ENCODE data around the gene SSRP1.

The SSRP1 gene

GRCh38 chr11:57276169-57276970, 59.3 kb downstream of the SSRP1 start:
- TF ChIP-seq ZNF274 (IDR thresholded peaks at IDR 0.05; ENCODE audit: low read depth, low read length), result no peak
- H3K4me3 ChIP-seq (ENCODE audit: low read length), result no peak overlapping the region
